GM19099 (cell line): ENCODE data around the gene EMX2.

ENCODE experiments used
- POLR2A ChIP-seq: IDR thresholded peaks from 3 replicates; pipeline ENCODE4 v1.6.1; 2011; ENCODE audit warnings: low read depth; ENCODE audit not compliant: insufficient read length; ENCODE audit errors: extremely low read depth

EMX2 gene

GRCh38 chr10:117546581-117547015, 4.1 kb downstream of the EMX2 start:
- TF ChIP-seq POLR2A: no peak

GRCh38 chr10:117547016-117547715, 4.6 kb downstream of the EMX2 start:
- TF ChIP-seq POLR2A: no peak

- TF ChIP-seq POLR2A: no peak
These were observed 5.4 kb downstream of the EMX2 start for GRCh38 chr10:117547716-117548668.

GRCh38 chr10:117549100-117549585, 6.6 kb downstream of the EMX2 start:
- no peak for TF ChIP-seq POLR2A

- no peak for TF ChIP-seq POLR2A
These were observed 7.5 kb downstream of the EMX2 start for GRCh38 chr10:117550076-117550475.

GRCh38 chr10:117550599-117551329, 8.2 kb downstream of the EMX2 start:
- TF ChIP-seq POLR2A: no peak

- TF ChIP-seq POLR2A: no peak
These were observed 9.0 kb downstream of the EMX2 start for GRCh38 chr10:117551330-117552155.

GRCh38 chr10:117552156-117552631, 9.6 kb downstream of the EMX2 start:
- no peak for TF ChIP-seq POLR2A

GRCh38 chr10:117552701-117553141, 10.2 kb downstream of the EMX2 start:
- TF ChIP-seq POLR2A: no peak

GRCh38 chr10:117553142-117553814, 10.7 kb downstream of the EMX2 start:
- TF ChIP-seq POLR2A: no peak

- TF ChIP-seq POLR2A: no peak
These were observed 11.2 kb downstream of the EMX2 start for GRCh38 chr10:117553815-117554172.

GRCh38 chr10:117554241-117554814, 11.8 kb downstream of the EMX2 start:
- TF ChIP-seq POLR2A: no peak

- no peak for TF ChIP-seq POLR2A
These were observed 12.5 kb downstream of the EMX2 start for GRCh38 chr10:117555017-117555416.
